GM23248 (cell line): ENCODE results near the gene STUM.

Experiments used
- EZH2 ChIP-seq: fragments of 200-600 bp; sonication (generic); IDR thresholded peaks from 2 replicates; pipeline ENCODE4 v1.6.1; 2018; ENCODE audit warnings: antibody characterized with exemption, mild to moderate bottlenecking; ENCODE audit not compliant: insufficient read depth, poor library complexity, severe bottlenecking
- EZH2phosphoT487 ChIP-seq: fragments of 200-600 bp; sonication (generic); IDR thresholded peaks from 2 replicates; pipeline ENCODE4 v1.6.1; 2018; ENCODE audit warnings: antibody characterized with exemption, moderate library complexity, mild to moderate bottlenecking, low read depth; ENCODE audit not compliant: insufficient read depth

DNA sequence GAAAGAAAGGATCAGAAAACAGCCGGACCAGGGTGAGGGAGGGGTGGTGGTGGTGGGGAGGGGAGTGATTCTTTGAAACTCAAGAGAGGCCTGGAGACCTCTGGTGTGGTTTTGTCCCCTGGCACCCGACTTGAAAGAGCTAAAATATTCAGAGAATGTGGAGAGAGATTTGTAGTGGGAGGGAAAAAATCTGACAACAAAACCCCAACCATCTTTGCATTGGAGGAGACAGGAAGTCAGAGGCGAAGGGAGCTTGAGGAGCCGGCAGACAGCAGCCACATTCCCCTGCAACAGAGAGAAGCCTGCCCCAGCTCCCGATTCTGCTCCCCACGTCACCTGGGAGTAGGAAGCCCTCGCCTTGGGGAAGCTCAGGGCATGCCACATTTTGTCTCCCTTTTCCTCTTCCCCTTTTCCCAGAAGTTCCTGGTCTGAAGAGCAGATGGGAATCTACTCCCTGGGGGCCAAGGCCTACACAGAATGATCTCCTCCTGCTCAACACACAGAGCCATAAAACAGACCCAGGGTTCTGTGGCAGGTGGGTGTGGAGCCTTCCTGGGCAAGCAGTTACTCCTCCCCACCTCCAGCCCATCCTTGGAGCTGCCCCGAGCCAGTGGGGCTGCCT, 105.6 kb downstream of the STUM start:
- no peak for TF ChIP-seq EZH2phosphoT487
- TF ChIP-seq EZH2, result no peak
